ENCODE data around the gene NNMT.

The NNMT gene

DNA sequence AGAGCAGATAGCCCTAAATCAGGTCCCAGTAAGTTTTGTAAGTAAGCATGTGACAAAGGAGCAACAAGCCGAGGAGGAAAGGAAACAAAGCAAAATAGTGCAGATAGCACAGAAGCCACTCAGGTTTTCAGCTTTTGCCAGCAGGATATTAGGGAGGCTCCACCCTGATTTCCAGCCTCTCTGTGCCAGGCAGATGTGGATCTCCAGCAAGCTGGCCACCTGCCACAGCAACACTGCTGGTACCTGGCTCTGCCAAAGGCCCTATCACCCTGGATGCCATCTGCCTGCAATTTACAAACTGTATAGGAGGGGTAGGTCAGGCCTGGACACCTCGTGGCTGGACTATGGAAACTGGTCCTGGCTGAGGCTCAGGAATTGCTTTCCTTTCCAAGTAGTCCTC is 12.2 kb upstream of the NNMT start:
- DNase-seq (ENCODE audit: low read depth, low spot score) = no peak

DNA sequence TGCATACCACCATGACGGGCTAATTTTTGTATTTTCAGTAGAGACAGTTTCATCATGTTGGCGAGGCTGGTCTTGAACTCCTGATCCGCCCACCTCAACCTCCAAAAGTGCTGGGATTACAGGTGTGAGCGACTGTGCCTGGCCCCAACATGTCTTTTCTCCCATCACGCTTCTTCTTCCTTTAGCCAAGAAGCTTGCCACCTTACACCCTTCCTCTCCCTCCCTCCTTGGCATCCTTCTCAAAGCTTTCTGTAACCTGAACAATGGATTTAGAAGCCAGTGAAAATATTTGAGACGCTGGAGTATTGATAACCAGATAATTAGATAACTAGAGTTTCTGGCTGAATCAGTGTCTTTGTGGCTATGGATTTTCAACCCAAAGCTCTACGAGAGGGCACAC is 11.3 kb upstream of the NNMT start:
- DNase-seq (ENCODE audit: low read depth, low spot score) = no peak

DNA sequence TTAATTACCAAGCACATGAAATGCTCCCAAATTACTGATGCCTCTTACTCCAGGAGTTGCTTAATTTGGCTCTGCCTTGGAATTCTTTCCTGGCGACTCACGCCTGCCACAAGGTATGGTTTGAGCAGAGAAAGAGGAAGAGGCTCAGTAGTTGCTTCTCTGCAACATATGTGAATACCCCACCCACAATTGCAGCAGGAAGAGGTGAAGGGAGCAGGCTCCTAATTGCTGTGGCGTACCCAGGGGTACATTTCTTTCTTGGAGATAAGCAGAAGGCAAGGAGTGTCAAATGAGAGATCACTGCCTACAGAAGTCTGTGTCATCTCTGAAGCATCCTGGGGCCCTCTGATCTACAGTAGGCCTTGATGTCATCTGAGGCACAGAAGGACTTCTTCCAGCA is 10.6 kb upstream of the NNMT start:
- peak; percentile 54 for DNase-seq (ENCODE audit: low read depth, low spot score)

DNA sequence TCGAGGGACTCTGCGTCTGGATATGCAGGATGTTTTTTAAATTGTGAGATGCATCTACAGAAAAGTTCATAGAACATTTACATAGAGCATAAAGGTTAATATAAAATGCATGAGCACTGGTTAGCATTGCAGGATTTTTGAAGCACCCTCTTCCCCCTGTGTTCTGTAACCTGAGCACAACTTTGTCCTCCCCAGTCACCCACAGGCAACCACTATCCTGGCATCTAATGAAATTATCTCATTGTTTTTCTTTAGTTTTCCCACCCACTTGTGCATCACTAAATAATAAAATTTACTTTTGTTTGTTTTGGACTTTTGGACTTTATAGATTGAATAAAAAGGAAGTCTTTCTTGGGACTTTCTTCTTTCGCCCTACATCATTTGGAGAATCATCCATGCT is 10.0 kb upstream of the NNMT start:
- no peak for DNase-seq (ENCODE audit: low read depth, low spot score)

DNA sequence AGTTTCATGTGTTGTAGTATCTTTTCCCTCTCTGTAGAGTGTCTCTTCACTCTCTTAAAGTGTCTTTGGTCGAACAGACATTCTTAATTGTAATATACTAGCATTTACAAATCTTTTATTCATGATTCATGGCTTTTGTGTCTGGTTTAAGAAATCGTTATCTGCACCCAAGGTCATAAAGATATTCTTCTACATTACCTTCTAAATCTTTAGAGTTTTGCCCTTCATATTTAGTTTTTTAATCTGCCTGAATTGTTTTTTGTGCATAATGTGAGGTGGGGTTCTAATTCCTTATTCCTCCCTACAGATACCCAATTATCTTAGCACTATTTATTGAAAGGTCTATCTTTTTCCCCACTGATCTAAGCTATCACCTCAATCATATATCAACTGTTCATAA is 9.0 kb upstream of the NNMT start:
- DNase-seq (ENCODE audit: low read depth, low spot score) = no peak

DNA sequence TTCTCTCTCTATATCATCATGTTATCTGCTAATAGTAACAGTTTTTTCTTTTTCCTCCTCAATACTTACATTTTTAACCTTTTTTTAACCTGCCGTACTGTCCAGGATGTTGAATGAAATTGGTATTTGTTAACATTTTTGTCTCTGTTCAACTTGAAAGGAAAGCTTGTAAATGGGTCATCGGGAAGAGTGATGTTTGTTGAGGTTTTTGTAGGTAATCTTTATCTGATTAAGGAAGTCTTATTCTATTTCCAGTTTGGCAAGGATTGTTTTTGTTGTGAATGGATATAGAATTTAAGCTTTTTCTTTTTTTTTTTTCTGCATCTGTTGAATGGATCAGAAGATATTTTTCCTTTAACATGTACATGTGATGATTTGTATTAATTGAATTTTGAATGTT is 8.1 kb upstream of the NNMT start:
- DNase-seq (ENCODE audit: low read depth, low spot score) = no peak

DNA sequence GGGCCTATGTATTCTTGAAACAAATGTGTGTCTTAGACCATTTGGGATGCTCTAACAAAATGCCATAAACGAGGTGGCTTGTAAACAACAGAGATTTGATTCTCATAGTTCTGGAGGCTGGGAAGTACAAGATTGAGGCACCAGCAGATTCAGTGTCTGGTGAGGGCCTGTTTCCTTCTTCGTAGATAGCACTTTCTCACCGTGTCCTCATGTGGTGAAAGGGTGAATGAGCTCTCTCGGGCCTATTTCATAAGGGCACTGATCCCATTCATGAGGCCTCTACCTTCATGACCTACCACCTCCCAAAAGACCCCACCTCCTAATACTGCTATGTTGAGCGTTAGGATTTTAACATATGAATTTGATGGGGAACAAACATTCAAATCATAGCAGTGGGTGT is 6.4 kb upstream of the NNMT start:
- no peak for DNase-seq (ENCODE audit: low read depth, low spot score)

DNA sequence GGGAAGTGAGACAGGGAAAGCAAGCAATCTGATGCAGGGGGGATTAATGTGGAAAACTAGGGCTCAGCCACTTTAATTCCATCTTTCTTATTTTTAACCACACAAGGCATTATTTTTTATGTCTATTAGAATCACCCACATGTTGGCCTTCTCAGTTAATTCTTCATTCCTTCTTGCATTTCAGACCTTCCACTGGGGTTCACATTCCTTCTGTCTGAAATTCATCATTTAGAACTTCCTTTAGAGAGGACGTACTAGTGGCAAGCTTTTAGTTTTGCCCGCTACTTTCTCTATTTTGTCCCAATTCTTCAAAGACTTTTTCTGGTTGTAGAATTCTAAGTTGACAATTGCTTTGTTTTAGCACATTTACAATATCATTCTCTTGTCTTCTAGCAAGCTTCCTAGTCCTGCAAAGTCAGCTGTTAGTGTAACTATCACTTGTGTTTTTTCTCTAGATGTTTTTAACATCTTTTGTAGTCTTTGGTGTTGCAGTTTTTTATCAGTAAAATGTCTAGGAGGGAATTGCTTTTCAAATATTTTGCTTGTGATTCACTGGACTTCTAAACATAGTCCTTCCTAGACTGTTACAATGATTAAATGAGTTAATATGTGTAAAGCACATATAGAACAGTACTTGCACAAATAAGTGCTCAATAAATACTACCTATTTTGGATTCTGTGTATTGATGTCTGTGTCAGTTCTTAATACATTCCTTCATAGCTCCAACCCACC is 5.5 kb upstream of the NNMT start:
- DNase-seq (ENCODE audit: low read depth, low spot score) = no peak

DNA sequence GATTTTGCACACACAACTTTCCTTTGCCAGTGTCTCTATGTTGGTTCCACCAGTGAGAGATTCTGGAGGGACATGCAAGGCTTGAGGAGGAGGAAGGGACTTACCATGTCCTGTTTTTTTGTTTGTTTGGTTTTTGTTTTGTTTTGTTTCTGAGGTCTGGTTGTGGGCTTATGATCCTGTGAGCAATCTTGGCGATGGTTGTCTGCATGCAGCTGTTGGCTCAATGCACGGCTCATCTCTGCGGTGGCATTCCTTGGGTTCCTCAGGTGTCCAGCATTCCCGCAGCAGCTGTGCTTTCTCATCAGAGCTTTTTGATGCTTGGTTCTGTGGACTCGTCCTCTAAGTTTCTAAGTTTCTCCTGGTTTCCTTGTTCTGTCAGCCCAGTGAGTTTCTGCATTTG is 4.8 kb upstream of the NNMT start:
- DNase-seq (ENCODE audit: low read depth, low spot score) = peak; percentile 59

DNA sequence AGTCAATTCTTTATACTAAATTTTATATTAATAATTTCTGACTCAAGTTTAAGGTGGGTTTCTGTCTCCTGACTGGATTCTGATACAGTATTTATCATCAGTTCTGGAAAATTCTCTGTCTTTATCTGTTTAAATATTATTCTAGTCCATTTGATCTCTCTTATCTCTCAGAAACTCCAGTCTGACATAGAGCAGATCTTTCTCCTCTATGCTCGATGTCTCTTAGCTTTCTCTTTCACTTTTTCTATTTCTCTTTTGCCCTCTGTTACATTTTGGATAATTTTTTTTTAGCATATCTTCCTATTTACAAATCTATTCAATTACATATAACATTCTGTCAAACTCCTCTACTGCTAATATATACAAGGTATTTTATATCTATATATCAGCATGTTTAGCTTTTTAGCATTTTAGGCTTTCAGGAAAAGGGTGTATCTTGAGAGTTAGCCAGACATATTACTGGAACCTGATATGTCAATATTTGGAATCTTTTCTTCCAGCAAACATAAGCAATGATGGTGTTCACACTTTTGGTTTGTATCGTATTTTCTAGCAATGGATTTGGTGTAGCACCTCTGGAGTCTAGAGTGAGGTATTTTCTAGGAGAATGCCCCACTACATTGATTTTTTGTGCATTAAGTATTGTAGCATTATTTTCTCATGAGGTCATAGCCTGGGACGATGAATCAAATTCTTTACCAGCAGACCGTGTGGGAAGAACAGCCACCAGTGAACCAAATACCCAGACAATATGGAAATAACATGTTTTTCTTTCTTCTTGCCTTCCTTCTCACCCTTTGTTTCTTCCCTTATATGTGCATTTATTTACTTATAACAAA is 4.1 kb upstream of the NNMT start:
- no peak for DNase-seq (ENCODE audit: low read depth, low spot score)

DNA sequence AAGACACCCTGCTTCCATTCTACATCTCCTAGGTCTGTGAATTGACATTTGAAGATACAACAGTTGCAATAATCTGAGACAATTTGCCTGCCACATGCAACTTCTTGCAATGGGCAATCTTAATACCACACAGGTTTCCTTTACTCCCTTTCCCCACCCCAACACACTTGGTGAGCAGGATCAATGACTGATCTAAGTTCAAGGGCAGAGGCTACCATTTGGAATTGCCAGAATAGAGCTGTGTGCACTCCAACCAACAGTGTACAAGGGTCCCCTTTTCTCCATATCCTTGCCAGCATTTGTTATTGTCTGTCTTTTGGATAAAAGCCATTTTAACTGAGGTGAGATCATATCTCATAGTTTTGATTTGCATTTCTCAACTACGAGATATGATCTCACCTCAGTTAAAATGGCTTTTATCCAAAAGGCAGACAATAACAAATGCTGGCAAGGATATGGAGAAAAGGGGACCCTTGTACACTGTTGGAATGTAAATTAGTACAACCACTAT is 2.9 kb upstream of the NNMT start:
- no peak for DNase-seq (ENCODE audit: low read depth, low spot score)

DNA sequence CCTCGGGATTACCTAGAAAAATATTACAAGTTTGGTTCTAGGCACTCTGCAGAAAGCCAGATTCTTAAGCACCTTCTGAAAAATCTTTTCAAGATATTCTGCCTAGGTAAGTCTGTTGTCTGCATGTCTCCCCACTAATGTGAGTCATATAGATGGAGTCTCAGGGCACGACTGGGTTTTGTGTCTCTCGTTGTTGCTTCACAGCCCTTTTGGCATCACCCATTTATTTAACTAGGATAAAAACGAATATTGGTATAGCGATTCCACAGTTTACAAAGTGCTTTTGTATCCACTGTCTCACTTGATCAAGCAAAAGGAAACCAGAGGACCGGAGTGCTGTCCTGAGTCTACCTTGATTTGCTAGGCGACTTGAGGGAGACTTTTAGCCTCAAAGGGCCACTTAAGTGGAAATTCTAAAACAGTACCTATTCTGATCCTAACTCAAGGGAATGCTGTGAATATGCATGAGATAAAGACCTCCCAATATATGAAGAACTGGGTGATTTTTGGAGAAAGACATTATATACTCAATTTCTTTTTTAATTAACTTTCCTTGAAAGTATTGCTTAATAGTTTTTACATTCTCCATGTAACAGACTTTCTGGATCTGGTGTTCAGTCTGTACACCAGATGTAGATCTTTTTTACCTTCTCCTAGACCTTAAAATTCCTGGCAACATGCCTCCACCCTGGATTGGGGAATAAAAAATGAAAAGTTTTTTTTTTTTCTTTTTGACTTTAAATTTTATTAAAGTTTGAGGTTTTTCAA is 590 bp downstream of the NNMT start:
- no peak for DNase-seq (ENCODE audit: low read depth, low spot score)

DNA sequence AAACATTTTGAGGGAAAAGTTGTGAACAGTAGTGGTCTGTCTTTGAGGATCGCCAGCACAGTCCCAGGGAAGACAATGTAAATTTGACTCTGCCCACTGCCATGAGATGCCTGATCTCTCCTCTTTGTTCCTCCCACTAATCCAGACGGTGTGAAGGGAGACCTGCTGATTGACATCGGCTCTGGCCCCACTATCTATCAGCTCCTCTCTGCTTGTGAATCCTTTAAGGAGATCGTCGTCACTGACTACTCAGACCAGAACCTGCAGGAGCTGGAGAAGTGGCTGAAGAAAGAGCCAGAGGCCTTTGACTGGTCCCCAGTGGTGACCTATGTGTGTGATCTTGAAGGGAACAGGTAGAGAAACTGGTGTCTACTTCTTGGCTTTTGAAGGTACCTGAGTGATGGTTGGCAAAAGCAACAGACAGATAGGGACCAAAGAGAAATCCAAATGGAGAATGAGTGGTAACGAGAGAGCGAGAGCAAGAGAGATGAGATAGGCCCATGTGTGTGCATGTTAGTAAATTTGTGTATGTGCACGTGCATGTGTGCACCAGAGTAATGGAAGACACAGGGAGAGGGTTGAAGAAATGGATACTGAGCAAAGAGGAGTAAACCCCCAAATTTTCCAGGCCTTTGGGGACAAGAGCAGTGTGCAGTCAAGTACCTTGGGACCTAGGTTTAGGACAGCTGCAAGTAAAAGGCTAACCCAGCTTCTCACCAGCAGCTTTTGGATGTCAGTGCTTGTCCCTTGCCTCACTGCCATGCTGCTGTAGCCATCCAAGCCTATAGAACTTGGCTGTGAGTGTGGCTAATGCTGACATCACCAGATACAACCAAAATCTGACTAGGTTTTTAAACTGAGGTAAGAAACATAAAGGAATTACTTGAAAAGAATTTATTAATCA is 1.9 kb downstream of the NNMT start:
- no peak for DNase-seq (ENCODE audit: low read depth, low spot score)

DNA sequence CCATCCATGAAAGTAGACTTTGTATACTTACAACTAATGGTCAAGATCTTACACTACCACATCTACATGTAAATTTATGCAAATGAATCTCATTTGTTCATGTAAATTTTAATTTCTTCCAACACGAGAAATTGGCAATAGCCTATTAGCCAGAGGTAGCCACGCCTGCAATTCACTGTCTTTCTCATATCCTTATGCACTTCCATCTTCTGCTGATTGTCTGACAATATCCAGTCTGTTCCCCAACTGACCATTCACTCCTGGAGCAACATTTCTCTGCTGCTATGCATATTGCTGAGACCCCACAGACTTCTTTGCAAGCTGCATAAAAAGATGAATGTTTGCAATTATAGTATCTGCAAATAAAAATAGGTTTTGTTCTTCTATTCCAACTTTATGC is 2.5 kb downstream of the NNMT start:
- DNase-seq (ENCODE audit: low read depth, low spot score) = no peak

DNA sequence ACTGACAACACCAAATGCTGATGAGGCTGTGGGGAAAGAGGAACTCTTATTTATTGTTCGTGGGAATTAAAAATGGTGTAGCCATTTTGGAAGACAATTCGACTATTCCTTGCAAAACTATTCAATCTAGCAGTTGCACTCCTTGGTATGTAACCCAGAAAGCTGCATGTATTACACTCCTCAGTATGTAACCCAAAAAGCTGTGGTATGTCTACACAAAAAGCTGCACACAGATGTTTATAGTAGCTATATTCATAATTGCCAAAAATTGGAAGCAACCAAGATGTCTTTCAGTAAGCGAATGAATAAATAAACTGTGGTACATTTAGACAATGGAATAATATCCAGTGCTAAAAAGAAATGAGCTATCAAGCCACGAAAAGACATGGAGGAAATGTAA is 4.9 kb downstream of the NNMT start:
- DNase-seq (ENCODE audit: low read depth, low spot score) = no peak

DNA sequence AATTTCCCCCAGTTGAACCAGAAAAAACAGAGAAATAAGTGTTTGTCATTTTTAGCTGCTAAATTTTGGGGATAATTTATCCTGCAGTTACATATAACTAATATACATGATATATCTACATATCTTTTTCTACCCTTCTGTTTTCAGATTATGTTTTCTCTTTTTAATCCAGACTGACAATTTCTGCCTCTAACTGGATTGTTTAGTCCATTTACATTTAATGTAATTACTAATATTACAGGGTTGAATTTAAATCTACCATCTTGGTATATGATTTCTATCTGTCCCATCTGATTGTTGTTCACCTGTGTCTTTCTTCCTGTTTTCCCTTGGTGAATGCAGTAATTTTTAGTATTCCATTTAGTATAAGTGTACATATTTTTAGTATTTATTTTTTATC is 5.7 kb downstream of the NNMT start:
- no peak for DNase-seq (ENCODE audit: low read depth, low spot score)

DNA sequence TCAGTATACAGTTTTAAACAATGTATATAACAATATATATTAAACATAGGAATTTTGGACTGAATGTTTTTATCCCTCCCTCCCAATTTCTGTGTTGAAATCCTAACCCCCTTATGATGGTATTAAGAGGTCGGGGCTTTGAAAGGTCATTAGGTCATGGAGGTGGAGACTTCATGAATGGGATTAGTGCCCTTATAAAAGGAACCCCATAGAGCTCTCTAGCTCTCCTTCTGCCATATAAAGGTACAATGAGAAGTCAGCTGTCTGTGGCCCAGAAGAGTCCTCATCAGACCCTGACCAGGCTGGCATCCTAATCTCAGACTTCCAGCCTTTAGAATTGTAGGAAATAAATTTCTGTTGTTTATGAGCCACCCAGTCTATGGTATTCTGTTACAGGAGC is 6.5 kb downstream of the NNMT start:
- no peak for DNase-seq (ENCODE audit: low read depth, low spot score)

DNA sequence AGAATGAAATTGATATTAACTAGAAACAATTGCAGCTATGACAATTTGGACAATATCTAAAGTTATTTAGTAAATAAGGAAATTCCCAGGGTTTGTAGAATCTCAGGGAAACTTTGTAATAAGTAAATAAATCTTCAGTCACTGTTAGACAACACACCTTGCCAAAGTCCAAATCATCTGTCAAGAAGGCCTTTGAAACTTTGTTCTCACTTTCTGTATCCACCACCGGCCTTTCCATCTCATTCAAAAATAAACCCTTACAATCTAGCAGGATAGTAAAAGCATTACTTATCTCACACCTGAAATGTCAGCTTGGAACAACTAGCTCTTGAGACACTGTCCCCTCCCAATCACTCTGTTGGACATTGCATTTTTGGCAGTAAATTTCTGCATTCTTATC is 7.9 kb downstream of the NNMT start:
- DNase-seq (ENCODE audit: low read depth, low spot score) = no peak

DNA sequence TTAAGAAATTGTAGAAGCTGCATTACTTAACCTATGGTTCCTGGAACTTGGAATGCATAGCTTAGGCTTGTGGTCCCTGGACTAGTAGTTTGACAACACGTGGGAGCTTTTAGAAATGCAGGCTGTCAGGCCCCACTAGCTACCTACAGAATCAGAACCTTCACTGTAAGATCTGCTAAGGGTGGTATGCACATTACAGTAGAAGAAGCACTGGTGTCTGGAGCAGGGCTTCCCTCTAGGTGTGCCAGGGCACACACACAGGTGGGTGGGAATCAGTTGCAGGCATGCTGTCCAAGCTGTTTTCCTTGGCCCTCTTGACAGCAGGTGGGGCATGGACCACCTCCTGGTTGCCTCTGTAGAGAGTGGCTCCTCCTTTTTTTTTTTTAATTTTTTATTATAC is 8.8 kb downstream of the NNMT start:
- DNase-seq (ENCODE audit: low read depth, low spot score) = no peak

DNA sequence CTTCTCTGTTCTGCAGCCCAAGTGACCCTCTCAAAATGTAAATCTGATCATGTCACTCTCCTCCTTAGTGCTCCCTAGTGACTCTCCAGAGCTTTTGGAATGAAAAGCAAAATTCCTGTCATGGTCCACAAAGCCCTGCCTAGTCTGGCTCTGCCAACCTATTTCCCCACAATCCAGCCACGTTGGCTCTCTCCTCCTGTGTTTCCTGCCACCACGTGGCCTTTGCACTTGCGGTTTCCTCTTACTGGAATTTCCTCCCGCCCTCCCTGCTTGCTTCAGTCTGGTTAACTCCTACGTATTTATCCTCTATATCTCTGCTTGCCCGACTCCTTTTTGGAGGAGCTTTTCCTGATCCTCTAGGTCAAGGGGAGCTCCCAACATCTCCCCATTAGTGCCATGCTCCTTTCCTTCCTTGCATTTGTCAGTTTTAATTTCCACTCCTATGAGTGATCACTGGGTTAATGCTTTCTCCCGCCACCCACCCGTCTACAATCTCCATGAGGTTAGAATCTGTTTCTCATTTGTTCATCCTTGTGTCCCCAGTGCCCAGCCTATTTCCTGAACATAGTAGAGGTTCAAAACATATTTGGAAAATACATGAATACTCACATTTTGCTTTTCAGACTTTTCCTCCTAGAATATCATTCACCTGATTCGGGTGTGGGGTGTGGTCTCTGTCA is 11.5 kb downstream of the NNMT start:
- no peak for DNase-seq (ENCODE audit: low read depth, low spot score)

DNA sequence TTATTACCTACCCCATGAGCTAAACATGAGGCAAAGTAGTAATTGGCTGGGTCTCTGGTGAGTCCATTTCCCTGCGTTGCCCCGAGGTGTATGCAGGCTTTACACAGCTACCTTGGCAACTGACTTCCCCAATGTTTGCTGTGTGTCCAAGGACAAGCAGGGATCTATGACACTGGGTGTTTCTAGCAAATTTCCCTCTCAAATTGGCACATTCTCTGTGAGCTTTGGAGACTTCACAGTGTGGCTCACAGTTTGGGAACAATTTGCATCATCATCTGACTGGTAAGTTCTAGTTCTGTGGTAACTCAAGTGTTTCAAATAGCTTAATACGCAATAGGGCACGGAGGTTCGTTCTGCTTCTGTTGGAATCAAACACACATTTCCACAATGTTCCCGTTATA is 12.5 kb downstream of the NNMT start:
- peak; percentile 27 for DNase-seq (ENCODE audit: low read depth, low spot score)
